PC-3 (cell line): ENCODE results near the gene CTNNA3. TPM values are rescaled to one million over a fixed set of nuclear protein-coding genes. Genes with fewer than 3 reads are reported as not detected.
"Not testable (repeated sequence)": the region's sequence is repeated elsewhere in the genome, so short reads cannot be mapped to it uniquely, and the experiment has no call there.

Source experiments
- ATAC-seq: fragments of 200-7000 bp; cut with Tn5 transposase; 2 replicates; pipeline ENCODE4 v1.9.1; 2020; ENCODE audit warnings: mild to moderate bottlenecking, moderate library complexity
- BruUV-seq: library from RNA; stranded (reverse); fragments of 400-500 nt; replicated peaks from 2 replicates; lab custom pipeline; 2021; lab: Mats Ljungman, UMichigan
- CTCF ChIA-PET: fragments of 300-600 bp; sonication (Branson Sonifier 250); formaldehyde crosslinking; loops from one replicate; lab custom pipeline; 2022; ENCODE audit warnings: antibody characterized with exemption; lab: Charles Lee
- POLR2A ChIA-PET: fragments of 300-600 bp; sonication (Branson Sonifier 250); formaldehyde crosslinking; loops from one replicate; lab custom pipeline; 2022; ENCODE audit warnings: antibody characterized with exemption; ENCODE audit not compliant: unreplicated experiment; lab: Charles Lee
- DNase-seq: peaks from one replicate; pipeline ENCODE4 v3.0.0-alpha.2; 2015
- H2AFZ ChIP-seq: fragments of 300-600 bp; sonication (generic); 2 replicates; pipeline ENCODE4 v1.6.0; 2016; ENCODE audit warnings: antibody characterized with exemption, low read length
- H3F3A ChIP-seq: fragments of 300-600 bp; sonication (generic); one replicate; pipeline ENCODE4 v1.6.0; 2017; ENCODE audit warnings: antibody characterized with exemption, low read length, control low read depth, mild to moderate bottlenecking; ENCODE audit not compliant: unreplicated experiment
- H3K27ac ChIP-seq: fragments of 300-600 bp; sonication (generic); 2 replicates; pipeline ENCODE4 v1.5.1; 2016; ENCODE audit warnings: mild to moderate bottlenecking, low read length
- H3K27me3 ChIP-seq: fragments of 300-600 bp; sonication (generic); 2 replicates; pipeline ENCODE4 v1.6.1; 2016; ENCODE audit warnings: low read length, mixed read lengths
- H3K36me3 ChIP-seq: fragments of 300-600 bp; sonication (generic); 2 replicates; pipeline ENCODE4 v1.6.1; 2016; ENCODE audit warnings: low read depth, mixed run types, low read length, mixed read lengths
- H3K4me1 ChIP-seq: fragments of 300-600 bp; sonication (generic); 2 replicates; pipeline ENCODE4 v1.5.1; 2016; ENCODE audit warnings: low read length; ENCODE audit not compliant: insufficient read depth
- H3K4me2 ChIP-seq: fragments of 300-600 bp; sonication (generic); 2 replicates; pipeline ENCODE4 v1.6.0; 2016; ENCODE audit warnings: low read length
- H3K4me3 ChIP-seq: fragments of 300-600 bp; sonication (generic); 2 replicates; pipeline ENCODE4 v1.5.1; 2016; ENCODE audit warnings: mild to moderate bottlenecking, low read length, mixed read lengths
- H3K79me2 ChIP-seq: fragments of 300-600 bp; sonication (generic); 2 replicates; pipeline ENCODE4 v1.6.1; 2017; ENCODE audit warnings: low read length, mixed read lengths
- H3K9ac ChIP-seq: fragments of 300-600 bp; sonication (generic); 2 replicates; pipeline ENCODE4 v1.6.0; 2016; ENCODE audit warnings: mild to moderate bottlenecking, low read length
- H3K9me2 ChIP-seq: fragments of 300-600 bp; sonication (generic); replicated peaks from 2 replicates; pipeline ENCODE4 v1.6.1; 2016; ENCODE audit warnings: mixed run types, low read length, mixed read lengths
- H3K9me3 ChIP-seq: fragments of 300-600 bp; sonication (generic); 2 replicates; pipeline ENCODE4 v1.6.1; 2016; ENCODE audit warnings: low read length, mixed read lengths
- H4K20me1 ChIP-seq: fragments of 300-600 bp; sonication (generic); 2 replicates; pipeline ENCODE4 v1.6.1; 2016; ENCODE audit warnings: low read length, mixed read lengths
- EZH2 ChIP-seq: fragments of 300-600 bp; sonication (generic); IDR thresholded peaks from one replicate; pipeline ENCODE4 v1.6.1; 2017; ENCODE audit warnings: antibody characterized with exemption, mild to moderate bottlenecking, low read length; ENCODE audit not compliant: unreplicated experiment
- EZH2phosphoT487 ChIP-seq: fragments of 300-600 bp; sonication (generic); IDR thresholded peaks from 2 replicates; pipeline ENCODE4 v1.6.1; 2018; ENCODE audit warnings: mild to moderate bottlenecking, antibody characterized with exemption, low read length, borderline replicate concordance
- intact Hi-C: fragments of 100-400 bp; cut with micrococcal nuclease; formaldehyde crosslinking; loops from 2 replicates; pipeline ENCODE4 v1.9.0; 2023
- total RNA-seq: library from RNA; depleted of rRNA; stranded (reverse); fragments of >200 nt; gene quantifications from 2 replicates; pipeline ENCODE4 v1.2.3, GENCODE V29; 2014
- TF ChIP-seq, protein P1 (sequence below): fragments of 300-600 bp; sonication (generic); conservative IDR thresholded peaks from 2 replicates; pipeline ENCODE4 v1.5.1; 2017; ENCODE audit warnings: antibody characterized with exemption, low read depth, mild to moderate bottlenecking, low read length

The CTNNA3 gene
- total RNA-seq, 1 experiment from 2014 or later, result 1.9 TPM

DNA sequence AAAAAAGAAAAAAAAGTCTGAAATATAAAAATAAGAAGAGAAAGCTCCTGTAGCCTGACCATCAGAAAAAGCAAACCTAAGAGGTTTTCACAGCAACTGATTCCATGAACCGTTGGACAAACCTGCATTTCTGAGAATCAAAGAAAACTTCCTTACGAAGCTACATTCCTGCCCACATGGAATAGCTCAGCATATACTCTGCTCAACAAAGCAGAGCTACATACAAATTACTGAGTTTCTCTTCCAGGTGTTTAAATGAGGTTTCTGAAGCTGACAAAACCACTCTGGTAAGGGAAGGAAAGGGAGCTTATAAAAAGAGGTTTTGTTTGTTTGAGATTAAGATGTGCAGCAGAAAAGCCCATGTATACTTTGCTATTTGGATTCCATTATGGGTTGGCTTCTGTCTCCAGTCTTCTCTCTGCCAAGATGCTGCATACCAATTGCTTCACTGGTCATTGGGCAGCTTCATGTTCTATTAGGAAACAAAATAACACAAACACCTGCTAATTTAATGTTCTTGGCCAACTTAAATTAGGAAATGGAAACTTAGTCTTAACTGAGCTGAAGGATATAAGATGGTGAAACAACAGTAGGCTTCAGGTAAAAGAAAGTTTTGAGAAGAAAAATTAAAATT, 456.0 kb downstream of the CTNNA3 start:
- ATAC-seq (no peak), DNase-seq (no peak)
- ChIA-PET POLR2A (no interaction called here), CTCF (no interaction called here)
- H3K4me2 ChIP-seq, result no peak overlapping the region
- no peak overlapping the region for H3K27ac ChIP-seq
- H3K4me3 ChIP-seq, result no peak overlapping the region
- no peak overlapping the region for H3K9ac ChIP-seq
- TF ChIP-seq EZH2 (no peak), EZH2phosphoT487 (no peak)
- TF ChIP-seq, protein P1, sequence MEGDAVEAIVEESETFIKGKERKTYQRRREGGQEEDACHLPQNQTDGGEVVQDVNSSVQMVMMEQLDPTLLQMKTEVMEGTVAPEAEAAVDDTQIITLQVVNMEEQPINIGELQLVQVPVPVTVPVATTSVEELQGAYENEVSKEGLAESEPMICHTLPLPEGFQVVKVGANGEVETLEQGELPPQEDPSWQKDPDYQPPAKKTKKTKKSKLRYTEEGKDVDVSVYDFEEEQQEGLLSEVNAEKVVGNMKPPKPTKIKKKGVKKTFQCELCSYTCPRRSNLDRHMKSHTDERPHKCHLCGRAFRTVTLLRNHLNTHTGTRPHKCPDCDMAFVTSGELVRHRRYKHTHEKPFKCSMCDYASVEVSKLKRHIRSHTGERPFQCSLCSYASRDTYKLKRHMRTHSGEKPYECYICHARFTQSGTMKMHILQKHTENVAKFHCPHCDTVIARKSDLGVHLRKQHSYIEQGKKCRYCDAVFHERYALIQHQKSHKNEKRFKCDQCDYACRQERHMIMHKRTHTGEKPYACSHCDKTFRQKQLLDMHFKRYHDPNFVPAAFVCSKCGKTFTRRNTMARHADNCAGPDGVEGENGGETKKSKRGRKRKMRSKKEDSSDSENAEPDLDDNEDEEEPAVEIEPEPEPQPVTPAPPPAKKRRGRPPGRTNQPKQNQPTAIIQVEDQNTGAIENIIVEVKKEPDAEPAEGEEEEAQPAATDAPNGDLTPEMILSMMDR, result no peak
- H3F3A ChIP-seq, result no peaks in the 10 kb centered on the region
- H3K79me2 ChIP-seq, result no peaks in the 10 kb centered on the region
- no peaks in the 10 kb centered on the region for H3K9me2 ChIP-seq
- intact Hi-C loops, result no loop called here
- H3K36me3 ChIP-seq, result no peaks in the 10 kb centered on the region
- no peaks in the 10 kb centered on the region for H4K20me1 ChIP-seq
- H3K4me1 ChIP-seq, result no peaks in the 10 kb centered on the region
- H2AFZ ChIP-seq, result no peak overlapping the region
- H3K27me3 ChIP-seq, result peaks cover 66% of the 10 kb centered on the region
- H3K9me3 ChIP-seq, result no peaks in the 10 kb centered on the region
- no TSS peak for BruUV-seq

DNA sequence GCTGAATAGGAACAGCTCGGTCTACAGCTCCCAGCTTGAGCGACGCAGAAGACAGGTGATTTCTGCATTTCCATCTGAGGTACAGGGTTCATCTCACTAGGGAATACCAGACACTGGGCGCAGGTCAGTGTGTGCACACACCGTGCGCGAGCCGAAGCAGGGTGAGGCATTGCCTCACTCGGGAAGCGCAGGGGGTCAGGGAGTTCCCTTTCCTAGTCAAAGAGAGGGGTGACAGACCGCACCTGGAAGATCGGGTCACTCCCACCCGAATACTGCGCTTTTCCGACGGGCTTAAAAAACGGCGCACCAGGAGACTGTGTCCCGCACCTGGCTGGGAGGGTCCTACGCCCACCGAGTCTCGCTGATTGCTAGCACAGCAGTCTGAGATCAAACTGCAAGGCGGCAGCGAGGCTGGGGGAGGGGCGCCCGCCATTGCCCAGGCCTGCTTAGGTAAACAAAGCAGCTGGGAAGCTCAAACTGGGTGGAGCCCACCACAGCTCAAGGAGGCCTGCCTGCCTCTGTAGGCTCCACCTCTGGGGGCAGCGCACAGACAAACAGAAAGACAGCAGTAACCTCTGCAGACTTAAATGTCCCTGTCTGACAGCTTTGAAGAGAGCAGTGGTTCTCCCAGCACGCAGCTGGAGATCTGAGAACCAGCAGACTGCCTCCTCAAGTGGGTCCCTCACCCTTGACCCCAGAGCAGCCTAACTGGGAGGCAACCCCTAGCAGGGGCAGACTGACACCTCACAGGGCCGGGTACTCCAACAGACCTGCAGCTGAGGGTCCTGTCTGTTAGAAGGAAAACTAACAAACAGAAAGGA, 465.1 kb downstream of the CTNNA3 start:
- POLR2A ChIA-PET, CTCF ChIA-PET, BruUV-seq: not testable (repeated sequence)

DNA sequence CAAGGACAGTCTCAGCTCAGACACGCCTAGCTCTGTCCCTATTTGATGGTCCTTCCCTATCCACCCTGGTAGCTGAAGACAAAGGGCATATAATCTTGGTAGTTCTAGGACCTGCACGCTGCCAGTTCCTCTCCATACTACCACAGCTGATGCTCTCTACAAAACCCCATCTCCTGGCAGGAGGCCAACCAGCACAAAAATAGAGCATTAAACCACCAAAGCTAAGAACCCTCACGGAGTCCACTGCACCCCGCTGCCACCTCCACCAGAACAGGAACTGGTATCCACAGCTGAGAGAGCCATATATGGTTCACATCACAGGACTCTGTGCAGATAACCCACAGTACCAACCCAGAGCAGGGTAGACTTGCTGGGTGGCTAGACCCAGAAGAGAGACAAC, 470.8 kb downstream of the CTNNA3 start:
- Histone ChIP-seq H2AFZ (no peak overlapping the region), H3K9me3 (no peaks in the 10 kb centered on the region), H3K4me2 (no peak overlapping the region), H3K4me1 (no peaks in the 10 kb centered on the region), H3K27ac (no peak overlapping the region), H3K79me2 (no peaks in the 10 kb centered on the region), H3K4me3 (no peak overlapping the region), H3K36me3 (no peaks in the 10 kb centered on the region), H3K9me2 (no peaks in the 10 kb centered on the region), H4K20me1 (no peaks in the 10 kb centered on the region), H3K27me3 (peaks cover 82% of the 10 kb centered on the region), H3F3A (no peaks in the 10 kb centered on the region), H3K9ac (no peak overlapping the region)
- ATAC-seq, result no peak
- BruUV-seq, result no TSS peak
- ChIA-PET CTCF (no interaction called here), POLR2A (no interaction called here)
- no peak for DNase-seq
- intact Hi-C loops, result no loop called here
- TF ChIP-seq EZH2 (no peak), EZH2phosphoT487 (no peak)
- TF ChIP-seq, protein P1, result no peak

More for the DNA sequence above, 465.1 kb downstream of the CTNNA3 start:
- H3K9ac ChIP-seq, ATAC-seq, H3K27ac ChIP-seq, H3K4me2 ChIP-seq, H3F3A ChIP-seq, H4K20me1 ChIP-seq, H3K4me1 ChIP-seq, H3K36me3 ChIP-seq, intact Hi-C loops, DNase-seq, H2AFZ ChIP-seq, H3K9me3 ChIP-seq, H3K79me2 ChIP-seq, H3K9me2 ChIP-seq, H3K4me3 ChIP-seq: not testable (repeated sequence)
- H3K27me3 ChIP-seq, result peaks cover 28% of the 10 kb centered on the region
